ENCODE results near the gene IFI44.

The IFI44 gene, protein sequence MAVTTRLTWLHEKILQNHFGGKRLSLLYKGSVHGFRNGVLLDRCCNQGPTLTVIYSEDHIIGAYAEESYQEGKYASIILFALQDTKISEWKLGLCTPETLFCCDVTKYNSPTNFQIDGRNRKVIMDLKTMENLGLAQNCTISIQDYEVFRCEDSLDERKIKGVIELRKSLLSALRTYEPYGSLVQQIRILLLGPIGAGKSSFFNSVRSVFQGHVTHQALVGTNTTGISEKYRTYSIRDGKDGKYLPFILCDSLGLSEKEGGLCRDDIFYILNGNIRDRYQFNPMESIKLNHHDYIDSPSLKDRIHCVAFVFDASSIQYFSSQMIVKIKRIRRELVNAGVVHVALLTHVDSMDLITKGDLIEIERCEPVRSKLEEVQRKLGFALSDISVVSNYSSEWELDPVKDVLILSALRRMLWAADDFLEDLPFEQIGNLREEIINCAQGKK

DNA sequence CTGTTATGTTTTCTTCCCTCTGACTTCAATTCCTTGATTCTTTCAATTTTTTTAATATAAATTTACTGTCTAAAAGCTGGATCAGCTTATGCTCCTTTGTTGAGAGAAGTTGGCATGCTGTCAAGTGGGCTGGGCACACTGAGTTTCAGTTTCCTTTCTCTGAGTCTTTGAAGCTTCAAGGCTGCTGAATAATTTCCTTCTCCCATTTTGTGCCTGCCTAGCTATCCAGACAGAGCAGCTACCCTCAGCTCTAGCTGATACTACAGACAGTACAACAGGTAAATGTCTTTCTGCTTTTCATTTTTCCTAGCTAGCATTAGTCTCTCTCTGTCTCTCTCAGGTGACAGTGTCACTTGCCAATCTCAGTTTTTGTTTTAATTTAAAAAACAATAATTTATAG lies at the start of gene IFI44:
TSS of gene IFI44 (plus strand) at position 204 of the 400 bp plus-strand sequence. CDS start 365 bp downstream, outside the sequence.
- peak; percentile 79 for DNase-seq

DNA sequence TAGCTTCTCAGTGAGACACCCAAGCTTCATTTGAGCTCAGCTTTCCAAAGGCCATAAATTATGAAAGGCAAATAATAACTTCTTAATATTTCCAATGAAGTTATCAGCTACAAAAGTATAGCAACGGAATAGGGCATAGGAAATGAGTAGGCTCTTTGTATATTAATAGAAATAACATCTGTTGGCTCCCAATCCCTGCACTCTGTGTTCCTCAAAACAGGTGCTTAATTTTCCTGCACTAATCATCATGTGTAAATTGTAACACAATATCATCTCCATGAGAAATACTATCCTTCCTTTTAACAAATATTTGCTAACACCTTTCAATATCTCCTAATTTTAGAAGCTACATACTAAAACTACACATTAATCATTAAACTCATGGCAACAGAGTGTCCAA lies 48.6 kb upstream of the IFI44 start:
- no peak for DNase-seq

DNA sequence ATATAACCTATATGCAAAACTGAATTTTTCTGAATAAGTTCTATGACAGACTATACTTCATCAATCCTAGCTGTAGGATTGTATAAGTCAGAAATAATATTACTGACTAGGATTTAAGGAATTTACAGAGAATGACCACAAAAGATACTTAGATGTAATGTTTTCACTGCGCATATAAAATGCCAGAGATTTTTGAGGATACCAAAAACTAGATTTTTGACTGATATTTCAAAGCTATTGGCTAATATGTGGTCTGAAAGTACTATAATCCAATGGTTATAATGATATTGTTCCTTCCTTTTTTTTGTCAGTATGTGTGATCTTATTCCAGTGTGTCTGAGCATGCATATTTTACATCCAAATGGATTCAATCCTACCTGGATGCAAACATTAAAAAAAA lies 46.4 kb upstream of the IFI44 start:
- no peak for DNase-seq

DNA sequence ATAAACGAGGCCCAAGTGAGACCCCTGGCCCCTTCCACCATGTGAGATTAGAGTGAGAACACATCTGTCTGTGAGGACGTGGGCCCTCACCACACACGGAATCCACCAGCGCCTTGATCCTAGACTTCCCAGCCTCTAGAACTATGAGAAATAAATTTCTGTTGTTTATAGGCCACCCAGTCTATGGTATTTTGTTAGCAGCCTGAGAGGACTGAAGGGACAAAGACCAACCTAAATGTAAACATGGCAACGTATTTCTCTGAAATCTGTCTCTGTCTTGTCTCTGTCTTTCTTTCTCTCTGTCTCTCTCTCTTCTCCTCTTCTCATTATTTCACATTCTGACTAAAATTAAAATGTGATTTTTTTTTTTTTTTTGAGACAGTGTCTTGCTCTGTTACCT lies 45.0 kb upstream of the IFI44 start:
- no peak for DNase-seq

DNA sequence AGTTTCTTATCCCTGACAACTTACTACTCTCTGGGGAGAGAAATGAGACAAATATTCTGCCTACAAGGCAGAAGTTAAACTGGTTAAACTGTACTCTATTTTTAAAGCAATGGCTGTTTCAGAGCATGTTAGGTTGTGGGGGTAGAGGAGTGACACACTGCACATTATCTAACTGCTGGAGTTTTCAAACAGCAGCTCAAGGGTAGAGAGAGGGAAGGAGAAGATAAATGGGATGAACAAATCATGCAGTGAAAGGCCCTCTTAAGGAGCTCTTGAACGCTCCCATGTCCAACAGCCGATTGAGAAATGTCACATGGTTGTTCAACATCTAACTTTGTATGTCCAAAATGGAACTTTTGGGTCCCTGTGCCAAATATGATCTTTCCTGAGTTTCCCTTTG lies 43.4 kb upstream of the IFI44 start:
- no peak for DNase-seq

DNA sequence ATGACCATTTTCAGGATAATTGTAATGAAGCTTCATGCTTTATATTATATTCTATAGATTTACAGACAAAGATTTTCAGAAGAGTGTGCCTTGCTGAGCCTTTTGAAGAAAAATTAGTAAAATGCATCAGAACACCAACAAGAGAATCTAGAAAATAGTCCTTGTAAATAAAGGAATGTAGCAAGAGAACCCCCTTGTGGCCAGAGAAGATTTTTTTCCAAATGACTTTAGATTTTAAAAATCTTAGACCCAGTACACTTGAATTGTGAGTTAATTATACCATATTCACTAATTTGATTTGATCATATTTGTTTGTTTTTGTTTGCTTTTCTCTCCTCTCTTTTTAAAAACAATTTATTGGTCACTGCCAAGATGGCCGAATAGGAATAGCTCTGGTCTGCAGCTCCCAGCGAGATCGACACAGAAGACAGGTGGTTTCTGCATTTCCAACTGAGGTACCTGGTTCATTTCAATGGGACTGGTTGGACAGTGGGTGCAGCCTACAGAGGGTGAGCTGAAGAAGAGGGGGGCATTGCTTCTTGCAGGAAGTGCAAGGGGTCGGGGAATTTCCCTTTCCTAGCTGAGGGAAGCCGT lies 42.2 kb upstream of the IFI44 start:
- DNase-seq: no peak

DNA sequence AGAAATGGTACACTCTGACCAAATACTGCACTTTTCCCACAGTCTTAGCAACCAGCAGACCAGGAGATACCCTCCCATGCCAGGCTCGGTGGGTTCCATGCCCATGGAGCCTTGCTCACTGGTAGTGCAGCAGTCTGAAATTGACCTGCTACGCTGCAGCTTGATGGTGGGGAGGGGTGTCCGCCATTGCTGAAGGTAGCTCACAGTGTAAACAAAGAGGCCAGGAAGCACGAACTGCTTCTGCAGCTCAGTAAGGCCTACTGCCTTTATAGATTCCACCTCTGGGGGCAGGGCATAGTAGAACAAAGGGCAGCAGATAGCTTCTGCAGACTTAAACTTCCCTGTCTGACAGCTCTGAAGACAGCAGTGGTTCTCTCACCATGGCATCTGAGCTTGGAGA lies 41.7 kb upstream of the IFI44 start:
- DNase-seq: no peak

DNA sequence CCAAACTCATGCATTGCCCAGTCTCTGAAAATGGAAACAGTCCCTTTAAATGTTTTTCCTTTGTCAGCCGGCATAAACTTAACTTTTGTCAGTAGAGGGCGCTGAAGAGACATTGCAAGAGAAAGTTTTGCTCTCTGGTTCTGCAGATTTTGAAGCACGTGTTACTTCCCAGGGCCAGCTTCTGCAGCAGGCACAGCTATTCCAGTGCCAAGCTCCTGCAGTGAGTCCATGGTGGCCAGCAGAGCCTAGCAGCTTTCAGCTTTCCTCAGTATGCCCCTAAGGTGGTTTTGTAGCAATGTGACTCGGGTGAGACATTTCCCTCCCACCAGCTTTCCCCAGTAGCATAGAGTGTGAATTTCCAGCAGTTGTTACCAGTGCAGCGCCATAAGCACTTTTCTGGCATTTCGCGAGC lies 32.0 kb upstream of the IFI44 start:
- peak; percentile 83 for DNase-seq

DNA sequence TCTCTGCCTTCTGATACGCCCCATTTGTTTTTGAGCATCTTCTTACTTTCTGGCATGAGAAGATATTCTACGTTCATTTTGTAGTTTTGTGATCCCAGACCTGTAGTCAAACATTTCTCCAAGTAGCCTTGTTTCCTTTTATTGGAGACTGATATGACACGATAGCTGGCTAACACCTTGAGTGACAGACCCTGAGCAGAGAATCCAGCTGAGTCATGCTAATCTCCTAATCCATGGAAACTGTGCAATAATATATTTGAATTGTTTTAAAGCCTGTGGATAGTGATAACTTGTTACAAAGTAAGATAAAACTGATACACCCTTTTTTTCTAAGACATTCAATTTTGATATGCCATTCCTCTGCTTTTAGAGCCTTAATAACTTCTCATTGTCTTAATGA lies 30.6 kb upstream of the IFI44 start:
- no peak for DNase-seq

DNA sequence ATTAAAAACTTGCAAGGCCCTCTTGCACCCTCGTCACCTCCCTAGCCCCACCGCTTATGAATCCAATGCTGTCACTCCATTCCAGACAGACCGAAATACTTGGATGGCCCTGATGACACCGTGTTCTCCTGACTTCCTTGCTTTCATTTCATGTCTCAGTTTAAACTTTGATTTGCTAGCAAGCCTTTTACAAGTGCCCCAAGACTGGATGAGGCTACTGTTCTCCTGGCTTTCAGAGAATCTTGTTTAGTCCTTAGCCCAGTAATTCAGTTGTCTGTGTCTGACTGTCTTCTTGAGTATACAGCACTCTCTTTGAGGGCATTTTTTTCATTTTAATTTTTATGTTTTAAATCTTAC lies 30.2 kb upstream of the IFI44 start:
- no peak for DNase-seq

DNA sequence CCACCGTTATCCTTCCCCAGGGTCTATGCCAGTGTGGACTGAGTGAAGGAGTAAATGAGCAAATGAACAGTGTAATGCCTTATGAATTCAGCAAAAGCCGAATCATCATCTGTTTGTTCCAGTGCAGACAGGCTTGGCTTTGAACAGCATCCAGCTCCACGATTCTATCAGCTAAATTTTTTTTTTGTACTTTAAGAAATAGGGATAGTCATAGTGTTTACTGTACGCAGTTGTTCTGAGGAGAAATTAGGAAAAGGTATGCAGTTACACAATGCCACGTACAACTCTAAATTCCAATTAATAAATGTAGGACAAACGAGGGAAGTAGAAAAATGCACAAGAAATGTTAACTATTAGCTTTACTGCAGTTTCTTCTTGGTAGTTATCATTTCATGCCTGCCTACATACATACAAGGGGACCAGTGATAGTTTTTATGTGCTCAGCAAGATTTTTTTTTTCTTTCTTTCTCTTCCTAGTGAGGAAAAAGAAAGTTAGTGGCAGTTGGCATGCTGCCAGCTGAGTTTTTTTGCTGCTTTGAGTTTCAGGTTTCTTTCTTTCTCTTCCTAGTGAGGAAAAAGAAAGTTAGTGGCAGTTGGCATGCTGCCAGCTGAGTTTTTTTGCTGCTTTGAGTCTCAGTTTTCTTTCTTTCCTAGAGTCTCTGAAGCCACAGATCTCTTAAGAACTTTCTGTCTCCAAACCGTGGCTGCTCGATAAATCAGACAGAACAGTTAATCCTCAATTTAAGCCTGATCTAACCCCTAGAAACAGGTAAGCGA lies 29.6 kb upstream of the IFI44 start, which contains the start of gene IFI44L:
TSS of gene IFI44L (plus strand) at position 646 of the 777 bp plus-strand sequence. CDS start 7,468 bp downstream, outside the sequence.
- DNase-seq: peak; percentile 67

DNA sequence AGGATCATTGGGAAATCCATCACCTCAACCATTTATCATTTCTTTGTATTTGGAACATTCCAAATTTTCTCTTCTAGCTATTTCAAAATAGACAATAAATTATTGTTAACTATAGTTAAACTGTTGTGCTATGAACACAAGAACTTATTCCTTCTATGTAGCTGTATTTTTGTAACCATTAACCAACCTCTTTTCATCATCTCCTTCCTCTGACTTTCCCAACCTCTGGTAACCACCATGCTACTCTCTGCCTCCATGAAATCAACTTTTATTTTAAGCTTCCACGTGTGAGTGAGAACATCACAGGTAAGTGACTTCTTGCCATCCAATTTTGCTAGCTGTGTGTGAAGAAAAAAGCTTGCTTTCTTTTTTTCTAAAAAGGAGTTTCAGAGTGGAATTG lies 29.0 kb upstream of the IFI44 start:
- DNase-seq: no peak

DNA sequence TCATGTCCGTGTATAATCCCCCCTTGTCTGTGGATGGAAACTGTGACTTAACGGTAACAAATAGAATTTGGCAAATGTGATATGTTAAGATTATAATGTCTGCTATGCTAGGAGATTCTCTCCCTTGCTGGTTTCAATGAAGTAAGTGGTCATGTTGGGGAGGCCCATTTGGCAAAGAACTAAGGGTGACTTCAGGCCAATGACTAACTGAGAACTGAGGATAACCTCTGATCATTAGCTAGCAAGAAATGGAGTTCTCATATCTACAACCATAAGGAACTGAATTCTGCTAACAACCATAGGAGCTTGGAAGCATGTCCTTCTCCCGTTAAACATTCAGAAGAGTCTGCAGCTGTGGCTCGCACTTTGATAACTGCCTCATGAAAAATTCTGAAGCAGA lies 27.1 kb upstream of the IFI44 start:
- no peak for DNase-seq

DNA sequence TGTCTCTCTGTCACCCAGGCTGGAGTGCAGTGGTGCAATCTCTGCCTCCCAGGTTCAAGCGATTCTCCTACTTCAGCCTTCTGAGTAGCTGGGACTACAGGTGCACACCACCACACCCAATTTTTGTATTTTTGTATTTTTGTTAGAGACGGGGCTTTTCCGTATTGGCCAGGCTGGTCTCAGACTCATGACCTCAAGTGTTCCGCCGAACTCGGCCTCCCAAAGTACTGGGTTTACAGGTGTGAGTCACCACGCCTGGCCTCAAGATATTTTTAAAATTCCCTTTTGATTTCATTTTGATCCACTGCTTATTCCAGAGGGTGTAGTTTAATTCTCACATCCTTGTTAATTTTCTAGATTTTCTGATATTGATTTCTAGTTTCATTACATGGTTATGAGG lies 25.6 kb upstream of the IFI44 start:
- no peak for DNase-seq

DNA sequence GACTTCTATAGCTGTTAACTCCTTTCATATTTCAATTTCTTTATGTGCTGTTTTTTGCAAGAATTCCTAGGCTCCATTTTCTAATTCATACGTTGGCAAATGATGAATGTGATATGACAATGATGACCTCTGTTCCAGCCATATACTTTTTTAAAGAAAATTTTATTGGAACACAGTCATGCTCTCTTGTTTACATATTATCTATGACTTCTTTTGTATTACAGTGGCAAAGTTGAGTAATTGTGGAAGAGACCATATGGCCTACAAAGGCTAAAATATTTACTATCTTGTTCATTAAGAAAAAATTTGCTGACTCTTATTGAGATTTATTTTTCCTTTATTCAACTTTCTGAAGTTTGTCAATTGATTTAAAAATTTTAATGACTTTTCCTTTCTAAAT lies 22.3 kb upstream of the IFI44 start:
- no peak for DNase-seq

DNA sequence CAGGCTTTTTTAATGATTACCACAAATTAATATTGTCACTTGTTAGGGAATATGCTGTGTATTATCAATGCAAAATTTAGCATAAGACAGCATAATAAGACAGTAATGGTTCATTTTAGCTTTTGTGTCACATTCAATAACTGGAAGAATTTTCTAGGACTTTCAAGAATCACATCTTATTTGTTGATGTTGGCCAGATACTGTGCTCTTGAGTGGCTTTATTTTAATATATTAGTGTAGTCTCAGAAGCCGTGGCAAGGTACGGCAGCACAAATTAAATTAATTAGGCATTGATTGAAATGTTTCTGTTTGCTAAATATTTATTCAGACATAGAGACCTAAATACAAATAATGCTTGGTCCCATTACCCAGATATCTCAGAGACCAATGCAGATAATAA lies 19.0 kb upstream of the IFI44 start:
- no peak for DNase-seq

DNA sequence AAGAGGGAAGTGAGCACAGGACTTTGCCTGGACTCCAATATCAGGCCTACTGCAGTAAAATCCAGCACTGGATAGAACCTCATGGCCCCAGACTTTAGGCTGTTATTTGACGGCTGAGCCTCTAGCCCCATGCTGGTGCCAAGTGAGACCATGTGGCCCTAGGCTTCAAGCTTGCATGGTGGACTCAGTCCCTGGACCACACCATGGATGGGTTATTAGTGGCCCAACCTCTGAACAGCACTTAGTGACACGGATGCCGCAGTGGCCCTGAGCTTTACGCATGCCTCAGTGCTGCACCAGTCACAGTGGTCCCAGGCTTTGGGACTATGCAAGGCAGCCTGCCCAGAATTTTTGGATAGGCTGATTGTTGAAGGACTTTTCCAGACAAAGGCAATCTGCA lies 16.4 kb upstream of the IFI44 start:
- no peak for DNase-seq

DNA sequence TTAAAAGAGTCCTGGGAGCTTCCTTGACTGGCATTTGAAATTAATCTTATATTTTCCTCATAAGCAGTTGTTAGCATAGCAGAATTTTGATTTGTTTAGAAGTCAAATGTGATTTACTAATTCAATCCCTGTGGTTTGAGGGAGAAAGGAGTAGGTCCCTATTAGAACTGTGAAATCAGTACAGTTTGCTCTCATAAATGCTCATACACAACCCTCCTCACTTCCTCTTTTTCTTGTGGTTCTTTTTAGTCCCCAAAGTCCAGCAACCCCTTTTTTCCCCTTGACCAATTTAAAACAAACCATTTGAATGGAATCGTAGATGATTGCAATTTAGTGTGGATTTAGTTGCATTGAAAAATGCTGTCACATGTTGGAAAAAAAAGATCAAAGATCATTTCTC lies 9.2 kb upstream of the IFI44 start:
- no peak for DNase-seq

DNA sequence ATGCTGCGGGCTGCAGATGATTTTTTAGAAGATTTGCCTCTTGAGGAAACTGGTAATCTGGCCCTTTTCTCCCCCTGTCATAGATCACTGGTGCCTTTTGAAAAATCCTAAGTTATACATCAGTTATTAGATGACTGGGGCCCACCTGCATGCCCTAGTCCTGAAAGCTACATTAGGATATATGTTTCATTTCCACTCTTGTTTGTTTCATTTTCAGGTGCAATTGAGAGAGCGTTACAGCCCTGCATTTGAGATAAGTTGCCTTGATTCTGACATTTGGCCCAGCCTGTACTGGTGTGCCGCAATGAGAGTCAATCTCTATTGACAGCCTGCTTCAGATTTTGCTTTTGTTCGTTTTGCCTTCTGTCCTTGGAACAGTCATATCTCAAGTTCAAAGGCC lies 8.1 kb upstream of the IFI44 start:
- DNase-seq: no peak

DNA sequence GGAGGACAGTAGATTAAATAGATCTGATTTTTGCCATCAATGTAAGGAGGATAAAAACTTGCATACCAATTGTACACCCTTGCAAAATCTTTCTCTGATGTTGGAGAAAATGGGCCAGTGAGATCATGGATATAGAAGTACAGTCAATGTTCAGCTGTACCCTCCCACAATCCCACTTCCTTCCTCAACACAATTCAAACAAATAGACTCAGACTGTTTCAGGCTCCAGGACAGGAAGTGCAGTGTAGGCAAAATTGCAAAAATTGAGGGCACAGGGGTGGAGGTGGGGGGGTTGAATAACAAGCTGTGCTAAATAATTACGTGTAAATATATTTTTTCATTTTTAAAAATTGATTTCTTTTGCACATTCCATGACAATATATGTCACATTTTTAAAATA lies 3.9 kb upstream of the IFI44 start:
- DNase-seq: peak; percentile 48

DNA sequence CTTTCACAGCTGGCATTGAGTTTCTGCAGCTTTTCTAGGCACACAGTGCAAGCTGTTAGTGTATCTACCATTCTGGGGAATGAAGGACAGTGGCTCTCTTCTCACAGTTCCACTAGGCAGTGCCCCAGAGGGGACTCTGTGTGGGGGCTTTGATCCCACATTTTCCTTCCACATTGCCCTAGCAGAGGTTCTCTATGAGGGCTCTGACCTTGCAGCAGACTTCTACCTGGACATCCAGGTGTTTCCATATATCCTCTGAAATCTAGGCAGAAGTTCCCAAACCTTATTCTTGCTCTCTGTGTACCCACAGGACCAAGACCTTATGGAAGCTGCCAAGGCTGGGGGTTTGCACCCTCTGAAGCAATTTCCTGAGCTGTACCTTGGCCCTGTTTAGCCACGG lies 2.4 kb upstream of the IFI44 start:
- DNase-seq: no peak

DNA sequence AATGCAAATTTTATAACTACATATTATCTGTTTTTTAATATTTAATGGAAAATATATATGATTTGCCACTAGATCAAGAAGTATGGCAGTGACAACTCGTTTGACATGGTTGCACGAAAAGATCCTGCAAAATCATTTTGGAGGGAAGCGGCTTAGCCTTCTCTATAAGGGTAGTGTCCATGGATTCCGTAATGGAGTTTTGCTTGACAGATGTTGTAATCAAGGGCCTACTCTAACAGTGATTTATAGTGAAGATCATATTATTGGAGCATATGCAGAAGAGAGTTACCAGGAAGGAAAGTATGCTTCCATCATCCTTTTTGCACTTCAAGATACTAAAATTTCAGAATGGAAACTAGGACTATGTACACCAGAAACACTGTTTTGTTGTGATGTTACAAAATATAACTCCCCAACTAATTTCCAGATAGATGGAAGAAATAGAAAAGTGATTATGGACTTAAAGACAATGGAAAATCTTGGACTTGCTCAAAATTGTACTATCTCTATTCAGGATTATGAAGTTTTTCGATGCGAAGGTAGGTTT lies 556 bp downstream of the IFI44 start:
- peak; percentile 11 for DNase-seq

DNA sequence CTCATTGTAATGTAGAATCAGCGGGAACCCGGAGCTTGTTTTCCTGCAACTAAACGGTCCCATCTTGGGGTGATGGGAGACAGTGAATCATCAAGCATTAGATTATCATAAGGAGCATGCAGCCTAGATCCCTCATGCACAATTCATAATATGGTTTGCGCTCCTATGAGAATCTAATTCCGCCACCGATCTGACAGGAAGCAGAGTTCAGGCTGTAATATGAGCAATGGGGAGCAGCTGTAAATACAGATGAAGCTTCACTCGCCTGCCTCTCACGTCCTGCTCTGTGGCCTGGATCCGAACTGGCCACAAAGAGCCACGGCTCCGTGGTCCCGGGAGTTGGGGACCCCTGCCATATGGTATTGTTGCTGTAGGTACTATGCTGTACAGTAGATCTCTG lies 1.6 kb downstream of the IFI44 start:
- peak; percentile 43 for DNase-seq
